Hematopoietic multipotent progenitor cell treated with erythropoietin and hydrocortisone succinate and interleukin-3 and kit ligand, for 17 days (in vitro differentiated cells): ENCODE results near the gene AUH.

Source experiments
- DNase-seq: peaks from one replicate; pipeline ENCODE4 v3.0.0-alpha.2; 2015; ENCODE audit warnings: low spot score

The AUH gene

DNA sequence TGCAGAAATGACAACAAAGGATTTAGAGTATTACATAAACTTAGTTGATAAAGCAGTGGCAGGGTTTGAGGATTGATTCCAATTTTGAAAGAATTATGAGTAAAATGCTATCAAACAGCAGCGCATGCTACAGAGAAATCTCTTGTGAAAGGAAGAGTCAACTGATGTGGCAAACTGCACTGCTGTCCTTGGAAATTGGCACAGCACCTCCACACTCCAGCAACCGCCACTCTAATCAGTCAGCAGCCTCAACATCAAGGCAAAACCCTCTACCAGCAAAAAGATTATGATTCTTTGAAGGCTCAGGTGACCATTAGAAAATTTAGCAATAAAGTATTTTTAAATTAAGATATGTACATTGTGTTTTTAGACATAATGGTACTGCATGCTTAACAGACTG lies 66.4 kb downstream of the AUH start:
- no peak for DNase-seq

- no peak for DNase-seq
Observed at GRCh38 chr9:91291866-91292265, 69.9 kb downstream of the AUH start.

GRCh38 chr9:91289244-91289643 lies 72.5 kb downstream of the AUH start:
- no peak for DNase-seq

DNA sequence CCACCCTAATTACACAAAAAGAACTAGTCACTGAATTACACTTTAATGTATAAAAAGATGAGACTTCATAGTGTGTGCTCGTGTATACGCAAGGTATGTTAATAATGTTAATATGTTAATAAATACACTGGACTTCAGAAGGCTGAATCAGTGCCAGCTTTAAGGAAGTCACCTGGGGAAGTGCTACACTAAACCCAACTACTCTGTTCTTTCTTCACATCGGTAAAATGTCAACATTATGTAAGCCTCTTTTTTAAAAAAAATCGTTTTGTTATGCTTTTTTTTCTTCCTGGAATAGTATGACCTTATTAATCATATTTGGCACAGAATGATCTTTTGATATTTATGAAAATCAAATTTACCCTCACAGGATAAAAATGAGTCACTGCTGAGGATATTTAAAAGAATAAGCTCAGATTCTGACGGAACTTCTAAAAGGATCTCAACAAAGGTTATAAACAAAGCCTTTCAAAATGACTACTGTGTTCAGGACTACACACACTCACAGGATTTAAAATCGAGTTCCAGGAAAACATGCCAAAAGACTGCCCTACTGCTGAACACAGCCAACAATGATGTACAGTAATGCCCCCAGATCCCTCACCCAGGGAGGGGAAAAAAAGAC lies 75.9 kb downstream of the AUH start:
- no peak for DNase-seq

GRCh38 chr9:91282292-91282691 lies 79.4 kb downstream of the AUH start:
- peak; percentile 13 for DNase-seq

DNA sequence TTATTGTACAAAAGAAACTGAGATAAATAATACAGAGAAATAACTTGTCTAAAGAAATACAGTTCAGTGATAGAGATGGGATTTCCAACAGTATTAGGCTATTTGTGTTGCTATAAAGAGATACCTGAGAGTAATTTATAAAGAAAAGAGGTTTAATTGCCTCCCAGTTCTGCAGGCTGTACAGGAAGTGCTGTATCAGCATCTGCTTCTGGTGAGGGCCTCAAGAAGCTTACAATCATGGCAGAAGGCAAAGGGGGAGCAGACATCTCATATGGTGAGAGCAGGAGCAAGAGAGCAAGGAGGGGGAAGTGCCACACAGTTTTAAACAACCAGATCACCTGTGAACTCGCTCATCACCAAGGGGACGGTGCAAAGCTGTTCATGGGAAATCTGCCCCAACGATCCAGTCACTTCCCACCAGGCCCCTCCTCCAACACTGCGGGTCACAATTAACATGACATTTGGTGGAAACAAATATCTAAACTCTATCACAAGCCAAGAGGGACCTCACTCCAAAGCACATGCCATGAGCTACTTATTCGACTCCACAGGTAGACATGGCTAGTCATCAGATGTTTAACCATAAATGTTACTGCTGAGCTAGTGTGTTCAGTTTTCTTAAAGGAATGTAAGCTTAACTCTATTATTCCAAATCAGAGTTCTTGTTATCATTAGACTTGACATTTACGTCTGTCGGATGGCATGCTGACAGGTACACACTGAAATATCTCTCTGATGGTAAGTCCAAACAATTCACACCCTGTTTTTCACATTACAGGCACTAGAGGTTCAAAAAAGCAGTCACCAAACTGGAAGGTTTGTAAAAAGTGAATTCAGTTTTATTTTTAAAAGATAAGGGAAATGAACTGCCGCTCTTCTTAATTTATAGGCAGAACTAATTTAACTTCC lies 82.2 kb downstream of the AUH start:
- DNase-seq, result no peak

DNA sequence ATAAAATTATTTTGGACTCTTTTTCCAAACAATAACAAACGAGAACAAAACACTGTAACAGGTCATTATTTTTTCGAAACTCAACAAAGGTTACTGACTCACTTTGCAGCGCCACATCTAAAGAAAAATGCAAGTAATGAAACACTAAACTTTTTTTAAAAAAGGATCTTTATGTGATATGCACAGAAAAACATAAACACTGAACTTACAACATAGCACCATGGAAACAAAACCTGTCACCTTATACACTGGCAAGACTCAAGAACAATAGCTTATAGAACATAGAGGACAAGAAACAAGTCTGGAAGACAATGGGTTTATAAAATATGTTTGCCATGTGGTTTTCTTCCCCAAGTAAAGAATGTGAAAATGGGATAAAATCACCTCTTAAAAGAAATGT lies 85.2 kb downstream of the AUH start:
- DNase-seq, result no peak

- no peak for DNase-seq
Observed at GRCh38 chr9:91275655-91276054, 86.1 kb downstream of the AUH start.

- DNase-seq, result no peak
Observed at GRCh38 chr9:91274949-91275492, 86.7 kb downstream of the AUH start.

DNA sequence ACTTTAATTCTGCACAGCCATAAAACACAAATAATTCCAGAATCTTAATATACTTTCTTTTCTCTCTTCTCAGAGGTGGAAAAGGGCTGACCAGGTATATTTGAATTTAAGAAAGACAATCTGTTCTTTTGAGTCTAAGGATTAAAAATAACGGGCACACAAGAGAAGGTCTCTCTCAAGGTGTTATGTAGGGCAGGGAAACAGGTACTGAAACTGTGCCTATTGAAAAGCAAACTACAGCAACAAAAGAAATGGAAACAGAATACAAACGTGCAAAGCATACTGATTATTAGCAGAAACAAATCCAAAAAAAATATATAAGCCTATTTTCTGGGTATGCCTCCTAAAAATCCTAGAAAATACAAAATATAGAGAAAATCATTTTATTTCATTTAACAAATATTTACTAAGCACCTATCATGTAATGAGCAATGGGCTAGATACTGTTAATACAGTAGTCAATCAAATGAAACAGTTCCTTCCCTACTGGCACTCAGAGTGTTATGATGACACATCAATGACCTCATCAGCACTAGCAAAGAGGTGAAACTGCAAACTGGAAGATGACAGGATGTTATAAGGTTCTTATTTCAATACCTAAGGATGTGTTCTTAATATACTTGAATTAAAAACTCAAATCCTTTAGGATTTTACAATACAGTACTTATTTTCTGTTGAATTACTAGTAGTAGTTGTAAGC lies 87.7 kb downstream of the AUH start:
- DNase-seq, result peak; percentile 14

DNA sequence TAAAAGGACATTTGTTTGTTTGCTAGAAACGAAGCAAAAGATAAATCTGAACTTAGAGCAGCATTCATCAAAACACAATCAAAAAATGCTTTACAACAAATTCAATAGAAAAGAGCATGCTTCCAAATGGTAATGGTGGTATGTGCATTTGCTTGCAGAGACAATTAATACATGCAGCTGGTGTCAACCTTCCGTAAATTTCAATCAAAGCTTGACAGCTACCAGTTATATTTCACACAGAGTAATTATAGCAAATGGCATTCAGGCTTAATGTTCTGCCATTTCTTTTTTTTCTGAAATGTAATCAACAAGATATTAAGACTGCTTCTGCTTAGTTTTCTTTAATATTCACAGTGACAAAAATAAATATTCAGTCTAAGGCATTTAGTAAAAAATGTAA lies 90.6 kb downstream of the AUH start:
- DNase-seq, result no peak

DNA sequence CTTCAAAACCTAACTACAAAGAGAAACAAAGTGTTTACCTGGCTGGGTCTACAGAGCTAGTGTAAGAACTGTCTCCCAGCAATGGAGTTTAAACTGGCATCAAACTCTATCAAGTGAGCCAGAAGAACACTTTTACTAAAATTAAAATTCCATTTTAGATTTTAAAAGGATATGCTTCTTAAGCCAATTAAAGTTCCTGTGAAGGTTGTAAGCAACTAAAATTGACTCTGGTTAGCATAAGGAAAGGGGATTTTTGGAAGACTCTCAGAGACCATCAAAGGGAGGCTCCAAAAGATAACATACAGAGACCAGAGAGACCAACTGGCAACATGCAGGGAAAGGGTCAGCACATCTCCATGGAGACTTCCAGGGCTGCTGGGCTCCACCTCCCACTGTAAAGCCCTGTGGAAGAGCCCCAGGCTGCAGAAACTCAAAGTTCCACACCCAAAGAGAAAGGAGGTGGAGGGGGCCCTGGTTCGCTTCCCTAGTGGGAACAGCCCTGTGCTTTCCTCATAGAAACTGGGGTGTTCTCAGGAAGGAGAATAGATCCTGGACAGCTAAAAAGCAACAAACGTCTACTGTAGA lies 91.7 kb downstream of the AUH start:
- DNase-seq, result no peak

GRCh38 chr9:91266448-91266847 lies 95.3 kb downstream of the AUH start:
- DNase-seq, result no peak

DNA sequence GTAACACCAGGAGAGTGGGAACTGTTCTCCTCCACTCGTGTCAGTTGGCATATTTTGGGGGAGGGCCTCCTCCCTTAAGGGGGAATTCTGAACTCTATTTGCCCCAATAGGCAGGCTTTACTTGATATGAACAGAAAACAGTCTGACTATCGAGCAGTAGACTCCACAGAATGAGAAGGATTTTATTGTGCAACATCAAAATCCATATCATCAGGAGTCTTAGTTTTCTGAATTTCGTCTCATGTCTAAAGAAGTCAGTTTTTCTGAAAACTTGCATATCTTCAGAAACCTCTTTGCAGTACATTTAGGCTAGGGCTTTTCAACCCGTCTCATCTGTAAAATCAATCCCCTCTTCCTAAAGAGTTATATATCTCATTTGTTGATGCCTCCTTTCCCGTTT lies 96.2 kb downstream of the AUH start:
- no peak for DNase-seq

GRCh38 chr9:91261417-91261816 lies 100.3 kb downstream of the AUH start:
- no peak for DNase-seq

DNA sequence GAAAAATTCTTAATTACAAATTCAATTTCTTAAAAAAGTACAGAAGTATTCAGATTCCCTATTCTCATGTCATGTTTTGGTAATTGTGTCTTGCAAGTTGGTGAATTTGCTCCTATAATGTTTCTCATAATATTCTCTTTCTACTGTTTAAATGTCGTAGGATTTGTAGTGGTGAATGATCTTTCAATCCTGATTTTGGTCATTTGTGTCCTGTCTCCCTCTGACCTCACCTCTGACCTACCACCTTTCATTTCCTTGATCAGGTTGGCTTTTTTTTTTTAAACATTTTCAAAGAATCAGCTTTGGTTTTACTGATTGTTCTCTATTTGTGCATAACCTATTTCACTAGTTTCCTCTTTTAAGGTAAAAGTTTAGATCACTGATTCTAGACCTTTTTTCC lies 102.6 kb downstream of the AUH start:
- no peak for DNase-seq

DNA sequence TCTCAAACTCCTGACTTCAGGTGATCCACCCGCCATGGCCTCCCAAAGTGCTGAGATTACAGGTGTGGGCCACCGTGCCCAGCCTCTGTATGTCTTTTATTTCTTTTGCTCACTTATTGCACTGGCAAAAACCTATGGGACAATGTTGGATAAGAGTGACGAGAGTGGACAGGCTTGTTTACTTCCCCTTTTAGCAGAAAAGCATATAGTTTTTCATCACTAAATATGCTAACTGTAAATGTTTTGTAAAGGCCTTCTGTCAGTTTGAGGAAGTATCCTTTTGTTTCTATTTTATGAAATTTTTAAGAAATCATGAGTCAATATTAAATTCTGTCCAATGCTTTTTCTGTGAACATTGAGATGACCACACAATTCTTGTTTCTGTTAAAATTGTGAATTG lies 103.3 kb downstream of the AUH start:
- no peak for DNase-seq

- no peak for DNase-seq
Observed at GRCh38 chr9:91256235-91256634, 105.5 kb downstream of the AUH start.

DNA sequence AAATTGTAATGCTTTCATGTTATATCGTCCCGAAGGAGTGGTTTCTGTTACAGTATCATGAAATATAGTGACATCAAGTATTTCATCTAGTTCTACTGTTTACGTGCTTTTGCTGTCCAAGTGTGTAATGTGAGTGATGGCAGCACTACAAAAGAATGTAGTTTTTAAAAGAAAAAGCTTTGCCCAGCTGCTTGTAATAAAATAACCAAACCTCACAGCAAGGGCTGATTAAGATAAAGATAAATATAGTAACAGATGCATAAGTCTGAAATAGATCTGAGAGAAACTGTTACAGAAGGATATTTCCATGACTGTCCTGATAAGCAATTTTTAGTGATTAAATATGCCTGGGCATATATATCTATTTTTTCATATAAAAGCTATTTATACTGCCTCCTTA lies 106.4 kb downstream of the AUH start:
- no peak for DNase-seq

DNA sequence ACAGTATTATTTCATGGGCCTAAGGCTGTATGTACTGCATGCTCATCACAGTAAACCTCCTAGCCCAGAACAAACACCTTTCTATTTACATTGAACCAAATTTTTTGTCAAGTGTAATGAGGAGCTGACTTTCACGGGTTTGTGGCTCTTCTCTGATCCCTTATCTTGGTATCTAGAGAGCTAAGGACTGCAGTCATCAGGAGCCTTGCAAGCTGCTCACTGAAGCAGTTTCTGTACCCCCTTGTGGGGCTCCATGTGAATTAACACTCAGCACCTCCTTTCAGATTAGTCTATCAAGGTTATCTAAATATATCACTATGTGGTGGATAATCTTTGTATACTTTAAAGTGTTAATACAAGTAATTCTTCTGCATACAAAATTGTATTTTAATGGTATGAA lies 108.2 kb downstream of the AUH start:
- DNase-seq, result no peak

DNA sequence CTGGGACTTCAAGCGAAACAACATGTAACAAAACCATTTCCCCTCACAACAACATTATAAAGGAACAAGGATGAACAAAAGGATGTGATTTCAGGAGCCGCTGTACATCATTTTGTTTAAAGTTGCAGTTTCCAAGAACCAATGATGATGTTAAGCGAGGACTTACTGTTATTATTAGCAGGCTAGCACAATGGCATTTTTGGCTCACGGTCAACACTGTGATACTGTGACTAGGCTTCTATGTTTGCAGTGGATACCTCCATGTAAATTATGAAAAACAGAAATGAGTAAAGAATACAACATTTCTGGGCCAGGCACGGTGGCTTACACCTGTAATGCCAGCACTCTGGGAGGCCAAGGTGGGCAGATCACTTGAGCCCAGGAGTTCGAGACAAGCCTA lies 113.0 kb downstream of the AUH start:
- no peak for DNase-seq

DNA sequence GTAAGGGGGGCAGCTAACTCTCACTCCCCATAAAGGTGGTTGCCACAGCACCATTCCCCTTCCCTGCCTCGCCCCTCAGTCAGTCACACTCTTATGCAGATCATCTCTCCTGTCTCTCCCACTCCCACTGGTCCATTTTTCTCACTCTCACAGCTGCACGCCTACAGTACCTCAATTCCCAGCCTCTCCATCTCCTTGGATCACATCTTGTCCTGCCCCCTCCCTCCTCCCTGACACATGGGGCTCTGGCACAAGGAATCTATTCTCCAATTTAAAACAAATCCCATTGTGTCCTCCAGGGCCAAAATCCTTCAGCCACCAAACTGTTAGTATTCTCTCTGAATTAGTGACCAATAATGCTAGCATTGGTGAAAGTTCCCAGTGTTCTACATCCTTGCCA lies 114.4 kb downstream of the AUH start:
- DNase-seq, result no peak
